ENCODE data around the gene CARF. TPM values are rescaled to one million over a fixed set of nuclear protein-coding genes. Genes with fewer than 3 reads are reported as not detected.

CARF gene
- polyA plus RNA-seq, 1 of the 3 experiments (the other 2 are of a cell fraction): 4.6 TPM

DNA sequence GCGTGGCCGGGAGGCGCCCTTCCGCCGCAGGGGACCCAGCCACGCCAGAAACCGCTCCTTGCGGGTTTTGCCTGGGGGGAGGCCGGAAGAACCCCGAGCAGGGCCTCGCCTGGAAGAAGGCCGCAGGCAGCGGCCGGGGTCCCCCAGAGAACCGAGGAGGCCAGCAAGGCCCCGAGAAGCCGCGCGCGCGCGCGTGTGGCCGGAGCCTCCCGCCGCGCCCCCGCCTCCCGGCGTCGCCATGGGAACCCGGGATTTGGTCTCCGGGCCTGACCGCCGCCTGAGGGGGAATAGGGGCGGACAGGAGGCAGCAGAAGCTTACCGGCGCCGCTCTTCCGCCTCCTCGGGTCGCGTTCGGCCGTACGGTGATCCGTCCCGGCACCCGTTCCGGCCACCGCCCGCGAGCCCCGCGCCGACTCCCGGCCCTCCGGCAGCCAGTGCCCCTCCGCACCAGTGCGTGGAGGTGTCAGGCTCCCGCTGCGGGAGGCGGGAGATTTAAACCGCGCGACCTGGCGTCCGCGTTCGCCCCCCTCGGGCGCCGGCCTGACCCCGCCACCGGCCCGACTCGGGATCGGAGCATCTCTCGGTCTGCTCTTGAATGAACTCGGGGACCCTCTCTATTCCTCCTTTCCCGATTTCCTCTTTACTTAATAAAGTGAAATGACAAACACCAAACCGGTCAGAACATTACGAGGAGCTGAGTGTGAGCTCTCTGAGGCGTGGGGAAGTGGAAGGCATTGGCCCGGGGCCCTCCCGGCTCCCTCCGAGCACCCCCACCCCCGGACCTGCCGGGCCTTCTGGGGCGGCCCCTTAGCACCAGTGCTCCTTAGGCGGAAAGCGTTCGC lies 40.6 kb upstream of the CARF start, which contains the start of gene ICA1L:
Gene ICA1L (minus strand): TSS at position 467 of the 842 bp plus-strand sequence. CDS start 42,757 bp downstream, outside the sequence.
- Histone ChIP-seq H3K4me2 (peak within 1 kb of the TSS; percentile 89), H3K4me1 (ENCODE audit: control insufficient read depth in 1 of 2, insufficient read depth in 2 of 2, low read depth in 1 of 2, low read length in 1 of 2) (no peaks in the 10 kb centered on the region; a peak in 2 of 4 replicates), H3K79me2 (ENCODE audit: insufficient read depth) (no peaks in the 10 kb centered on the region; the same call in 1 of the 2 replicates), H2AFZ (ENCODE audit: low read depth) (peak within 1 kb of the TSS; percentile 96), H4K20me1 (ENCODE audit: insufficient read depth) (no peaks in the 10 kb centered on the region), H3F3A (replicated peaks; ENCODE audit: insufficient read depth) (peaks cover 17% of the 10 kb centered on the region), H3K4me3 (ENCODE audit: low read depth in 2 of 2, low read length in 1 of 2) (peak within 1 kb of the TSS; percentile 90 to 91), H3K27me3 (ENCODE audit: insufficient read depth) (no peaks in the 10 kb centered on the region), H3K36me3 (replicated peaks in 1 of 2; ENCODE audit: control insufficient read depth in 1 of 2, insufficient read depth in 2 of 2, low read length in 1 of 2) (no peaks in the 10 kb centered on the region), H3K9me3 (no peaks in the 10 kb centered on the region), H3K9ac (peak within 1 kb of the TSS; percentile 90), H3K9me2 (no peaks in the 10 kb centered on the region), H3K27ac (ENCODE audit: low read depth in 2 of 2, low read length in 1 of 2) (peak within 1 kb of the TSS; percentile 82 to 86)
- no peak for TF ChIP-seq RCOR1 (IDR thresholded peaks at IDR 0.05; ENCODE audit: low read length)
- TF ChIP-seq FOXM1 (IDR thresholded peaks at IDR 0.05; ENCODE audit: low read depth): 0 out of 2 replicates have a peak, but pooled peaks have one; percentile 46
- TF ChIP-seq, protein P1, sequence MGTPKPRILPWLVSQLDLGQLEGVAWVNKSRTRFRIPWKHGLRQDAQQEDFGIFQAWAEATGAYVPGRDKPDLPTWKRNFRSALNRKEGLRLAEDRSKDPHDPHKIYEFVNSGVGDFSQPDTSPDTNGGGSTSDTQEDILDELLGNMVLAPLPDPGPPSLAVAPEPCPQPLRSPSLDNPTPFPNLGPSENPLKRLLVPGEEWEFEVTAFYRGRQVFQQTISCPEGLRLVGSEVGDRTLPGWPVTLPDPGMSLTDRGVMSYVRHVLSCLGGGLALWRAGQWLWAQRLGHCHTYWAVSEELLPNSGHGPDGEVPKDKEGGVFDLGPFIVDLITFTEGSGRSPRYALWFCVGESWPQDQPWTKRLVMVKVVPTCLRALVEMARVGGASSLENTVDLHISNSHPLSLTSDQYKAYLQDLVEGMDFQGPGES (IDR thresholded peaks at IDR 0.05; ENCODE audit: low read depth, low read length): no peak
- TF ChIP-seq SIN3A (IDR thresholded peaks at IDR 0.05; ENCODE audit: borderline replicate concordance, low read depth, low read length): peak; percentile 71; the same call in 1 of the 2 replicates
- TF ChIP-seq MXI1 (IDR thresholded peaks at IDR 0.05; ENCODE audit: low read depth, low read length): peak; percentile 72
- TF ChIP-seq, protein P2, sequence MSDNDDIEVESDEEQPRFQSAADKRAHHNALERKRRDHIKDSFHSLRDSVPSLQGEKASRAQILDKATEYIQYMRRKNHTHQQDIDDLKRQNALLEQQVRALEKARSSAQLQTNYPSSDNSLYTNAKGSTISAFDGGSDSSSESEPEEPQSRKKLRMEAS (IDR thresholded peaks at IDR 0.05; ENCODE audit: low read depth): 0 out of 2 replicates have a peak, but pooled peaks have one; percentile 27
- no peak; the same call in 1 of the 2 replicates for TF ChIP-seq POLR2AphosphoS5 (IDR thresholded peaks at IDR 0.05; ENCODE audit: low read depth, low read length)
- no peak for TF ChIP-seq MEF2A (IDR thresholded peaks at IDR 0.05; ENCODE audit: borderline replicate concordance, low read depth)
- TF ChIP-seq EZH2phosphoT487 (IDR thresholded peaks at IDR 0.05; ENCODE audit: borderline replicate concordance, low read depth): no peak
- peak; percentile 49 for TF ChIP-seq NRF1 (IDR thresholded peaks at IDR 0.05; ENCODE audit: low read depth, low read length)
- TF ChIP-seq, protein P3, sequence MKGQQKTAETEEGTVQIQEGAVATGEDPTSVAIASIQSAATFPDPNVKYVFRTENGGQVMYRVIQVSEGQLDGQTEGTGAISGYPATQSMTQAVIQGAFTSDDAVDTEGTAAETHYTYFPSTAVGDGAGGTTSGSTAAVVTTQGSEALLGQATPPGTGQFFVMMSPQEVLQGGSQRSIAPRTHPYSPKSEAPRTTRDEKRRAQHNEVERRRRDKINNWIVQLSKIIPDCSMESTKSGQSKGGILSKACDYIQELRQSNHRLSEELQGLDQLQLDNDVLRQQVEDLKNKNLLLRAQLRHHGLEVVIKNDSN (IDR thresholded peaks at IDR 0.05; ENCODE audit: borderline replicate concordance, low read depth): no peak
- TF ChIP-seq TEAD4 (IDR thresholded peaks at IDR 0.05; ENCODE audit: borderline replicate concordance, insufficient read depth): no peak
- TF ChIP-seq SMC3 (IDR thresholded peaks at IDR 0.05; ENCODE audit: low read depth, low read length): no peak
- TF ChIP-seq TAF1 (IDR thresholded peaks at IDR 0.05; ENCODE audit: borderline replicate concordance, low read depth, low read length): no peak; the same call in 1 of the 2 replicates
- TF ChIP-seq EP300 (IDR thresholded peaks at IDR 0.05; ENCODE audit: borderline replicate concordance in 1 of 2, low read depth in 1 of 2, low read length in 1 of 2): no peak
- no peak for TF ChIP-seq TCF12 (IDR thresholded peaks at IDR 0.05)
- TF ChIP-seq, protein P4, sequence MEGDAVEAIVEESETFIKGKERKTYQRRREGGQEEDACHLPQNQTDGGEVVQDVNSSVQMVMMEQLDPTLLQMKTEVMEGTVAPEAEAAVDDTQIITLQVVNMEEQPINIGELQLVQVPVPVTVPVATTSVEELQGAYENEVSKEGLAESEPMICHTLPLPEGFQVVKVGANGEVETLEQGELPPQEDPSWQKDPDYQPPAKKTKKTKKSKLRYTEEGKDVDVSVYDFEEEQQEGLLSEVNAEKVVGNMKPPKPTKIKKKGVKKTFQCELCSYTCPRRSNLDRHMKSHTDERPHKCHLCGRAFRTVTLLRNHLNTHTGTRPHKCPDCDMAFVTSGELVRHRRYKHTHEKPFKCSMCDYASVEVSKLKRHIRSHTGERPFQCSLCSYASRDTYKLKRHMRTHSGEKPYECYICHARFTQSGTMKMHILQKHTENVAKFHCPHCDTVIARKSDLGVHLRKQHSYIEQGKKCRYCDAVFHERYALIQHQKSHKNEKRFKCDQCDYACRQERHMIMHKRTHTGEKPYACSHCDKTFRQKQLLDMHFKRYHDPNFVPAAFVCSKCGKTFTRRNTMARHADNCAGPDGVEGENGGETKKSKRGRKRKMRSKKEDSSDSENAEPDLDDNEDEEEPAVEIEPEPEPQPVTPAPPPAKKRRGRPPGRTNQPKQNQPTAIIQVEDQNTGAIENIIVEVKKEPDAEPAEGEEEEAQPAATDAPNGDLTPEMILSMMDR (IDR thresholded peaks at IDR 0.05): no peak
- no peak for TF ChIP-seq RXRA (IDR thresholded peaks at IDR 0.05; ENCODE audit: borderline replicate concordance, low read depth)
- no peak for TF ChIP-seq NFIC (IDR thresholded peaks at IDR 0.05; ENCODE audit: borderline replicate concordance)
- TF ChIP-seq RFX5 (IDR thresholded peaks at IDR 0.05; ENCODE audit: low read length): no peak
- peak; percentile 90 for DNase-seq
- 0% methylated on average over 18 of the region's 93 CpGs for WGBS (ENCODE audit: low lambda C conversion rate)
- POLR2A ChIA-PET: interaction anchor here (1.3 kb wide), 2 partner anchors 12 to 367 kb away, joined by 4 read pairs; partner anchors contain the start of gene CYP20A1
- CTCF ChIA-PET: interaction anchor here (0.8 to 2.2 kb wide), 11 partner anchors 8 to 303 kb away, joined by 3 to 28 read pairs (median 3); no protein-coding TSS in a partner anchor

Measured in SK-N-SH (cell line).